NCI-H128 (cell line): Measurements from ENCODE around the gene RNF207.

Source experiments
- DNase-seq: peaks from one replicate; lab custom pipeline; 2025; ENCODE audit not compliant: unreplicated experiment; lab: John Stamatoyannopoulos, UW

The RNF207 gene

GRCh38 chr1:6248161-6248776 lies 42.4 kb downstream of the RNF207 start:
- no peak for DNase-seq

DNA sequence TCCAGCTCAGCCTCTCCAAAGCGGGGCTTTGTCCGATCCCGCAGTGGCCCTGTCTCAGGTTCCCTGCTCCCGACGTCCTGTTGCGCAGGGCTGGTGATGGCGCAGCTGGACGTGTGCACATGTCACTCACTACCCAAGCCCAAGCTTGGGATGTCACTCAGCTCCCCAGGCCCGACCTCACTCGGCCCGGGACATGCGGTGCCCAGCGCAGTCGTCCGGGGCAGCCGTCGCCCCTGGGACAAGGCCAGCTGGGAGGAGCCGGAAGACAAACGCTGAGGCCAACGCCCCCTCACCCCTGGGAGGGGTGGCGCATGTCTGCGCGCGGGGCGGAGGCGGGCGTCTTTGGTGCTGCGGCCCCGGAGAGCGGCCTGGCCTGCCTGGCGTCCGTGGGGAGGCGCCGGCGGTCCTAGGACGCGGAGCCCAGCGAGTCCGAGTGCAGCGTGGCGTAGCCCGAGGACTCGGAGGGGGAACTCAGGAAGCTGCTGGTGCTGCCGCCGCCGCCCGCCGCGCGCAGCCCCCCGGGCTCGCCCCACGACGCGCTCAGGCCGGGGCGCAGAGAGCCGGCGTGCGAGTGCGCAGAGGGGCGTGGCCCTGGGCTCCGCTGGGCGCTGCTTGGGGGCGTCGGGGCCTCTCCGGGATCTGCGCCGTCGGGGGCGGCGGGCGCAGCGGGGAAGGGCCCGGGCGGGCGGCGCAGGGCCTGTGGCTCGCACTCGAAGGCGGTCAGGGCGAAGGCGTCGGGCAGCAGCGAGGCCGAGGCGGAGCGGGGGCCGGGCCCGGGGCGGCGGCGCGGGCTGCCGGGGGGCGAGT lies 43.2 kb downstream of the RNF207 start:
- no peak for DNase-seq

DNA sequence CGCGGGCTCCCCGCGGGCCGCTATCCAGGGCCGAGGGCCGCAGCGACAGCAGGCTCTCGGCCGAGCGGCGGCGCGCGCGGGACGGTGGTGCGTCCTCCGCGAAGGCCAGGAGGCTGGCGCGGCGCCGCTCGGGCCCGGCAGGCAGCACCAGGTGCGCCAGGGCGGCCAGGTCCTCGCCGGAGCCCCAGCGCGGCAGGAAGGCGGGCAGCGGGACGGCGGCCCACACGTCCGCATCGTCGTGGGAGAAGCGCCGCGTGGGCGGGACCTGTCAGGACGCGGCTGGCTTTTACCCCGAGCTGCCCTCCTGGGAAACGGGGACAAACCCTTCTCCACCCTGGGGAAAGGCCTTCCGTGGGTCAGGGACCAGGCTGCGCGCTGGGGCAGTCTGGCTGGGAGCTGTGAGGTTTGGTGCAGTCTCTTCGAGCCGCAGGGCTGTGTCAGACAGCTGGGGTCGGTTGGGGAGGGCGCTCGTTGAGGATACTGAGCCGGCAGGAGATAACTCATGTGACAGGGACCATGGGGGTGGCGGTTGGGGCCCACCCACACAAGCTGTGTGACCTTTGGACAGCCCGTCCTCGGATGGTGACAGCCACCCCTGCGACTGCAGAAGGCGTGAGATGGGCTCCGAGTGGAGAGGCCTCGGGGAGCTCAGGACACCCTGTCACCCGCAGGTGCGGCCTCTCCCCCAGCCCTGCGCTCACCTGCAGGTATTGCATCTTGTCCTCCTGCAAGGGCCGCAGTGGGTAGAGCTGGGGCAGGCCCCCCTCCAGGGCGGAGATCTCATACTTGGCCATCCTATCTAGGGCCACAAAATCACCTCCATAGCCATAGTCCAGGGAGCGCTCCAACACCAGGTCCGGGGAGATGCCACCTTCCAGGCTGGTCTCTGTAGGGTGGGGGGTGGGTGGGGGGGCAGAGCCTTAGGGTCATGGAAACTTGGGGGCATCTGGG lies 44.1 kb downstream of the RNF207 start:
- no peak for DNase-seq

- no peak for DNase-seq
These were observed 45.3 kb downstream of the RNF207 start for GRCh38 chr1:6251233-6251632.

- no peak for DNase-seq
These were observed 45.9 kb downstream of the RNF207 start for GRCh38 chr1:6251681-6252373.

DNA sequence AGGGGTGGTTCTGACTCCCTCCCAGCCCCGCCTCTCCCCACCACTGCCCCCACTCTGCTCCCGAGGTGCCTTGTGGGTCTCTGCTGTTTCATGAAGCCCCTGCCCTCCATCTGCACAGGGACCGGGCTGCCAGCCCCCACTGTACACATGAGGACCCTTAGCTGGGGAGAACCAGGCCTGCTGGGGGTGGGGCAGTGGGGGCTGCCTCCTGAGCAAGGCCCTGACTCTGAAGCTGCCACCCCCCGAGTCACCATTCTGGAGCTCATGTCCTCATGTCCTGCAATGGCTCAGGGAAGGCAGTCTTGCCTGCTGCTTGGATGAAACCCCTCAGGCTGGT lies 46.4 kb downstream of the RNF207 start:
- DNase-seq: no peak

GRCh38 chr1:6253380-6253779 lies 47.5 kb downstream of the RNF207 start:
- no peak for DNase-seq

DNA sequence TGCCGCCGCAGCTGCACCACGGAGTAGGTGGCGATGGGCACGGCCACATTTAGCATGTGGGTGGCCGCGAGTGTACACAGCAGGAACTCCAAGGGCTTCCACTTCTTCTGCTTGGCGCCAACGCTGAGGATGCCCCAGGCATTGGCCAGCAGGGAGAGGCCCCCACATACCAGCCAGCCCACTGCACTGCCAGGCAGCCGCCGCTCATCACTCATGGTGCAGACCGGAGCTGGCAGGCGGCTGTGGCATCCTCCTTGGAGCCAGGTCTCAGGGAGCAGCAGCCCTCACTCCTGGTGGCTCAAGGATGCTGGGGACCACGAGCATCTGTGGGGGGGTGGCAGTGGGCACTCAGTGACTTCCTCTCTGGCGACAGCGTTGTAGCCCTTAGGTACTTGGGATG lies 48.8 kb downstream of the RNF207 start:
- DNase-seq: no peak

DNA sequence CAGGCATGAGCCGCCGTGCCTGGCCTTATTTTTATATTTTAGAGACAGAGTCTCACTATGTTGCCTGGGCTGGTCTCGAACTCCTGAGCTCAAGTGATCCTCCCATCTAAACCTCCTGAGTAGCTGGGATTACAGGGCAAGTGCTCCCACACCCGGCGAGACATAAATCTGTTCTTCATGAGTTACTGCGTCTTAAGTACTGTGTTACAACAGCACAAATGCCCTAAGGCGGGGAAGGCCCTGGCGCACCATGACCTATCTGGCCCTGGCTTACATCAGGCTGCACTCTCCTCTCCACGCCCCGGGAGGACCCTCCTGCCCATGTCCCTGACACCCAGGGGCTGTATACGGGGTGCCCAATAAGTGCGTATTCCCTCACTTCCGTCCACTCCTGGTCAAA lies 50.7 kb downstream of the RNF207 start:
- DNase-seq: no peak

DNA sequence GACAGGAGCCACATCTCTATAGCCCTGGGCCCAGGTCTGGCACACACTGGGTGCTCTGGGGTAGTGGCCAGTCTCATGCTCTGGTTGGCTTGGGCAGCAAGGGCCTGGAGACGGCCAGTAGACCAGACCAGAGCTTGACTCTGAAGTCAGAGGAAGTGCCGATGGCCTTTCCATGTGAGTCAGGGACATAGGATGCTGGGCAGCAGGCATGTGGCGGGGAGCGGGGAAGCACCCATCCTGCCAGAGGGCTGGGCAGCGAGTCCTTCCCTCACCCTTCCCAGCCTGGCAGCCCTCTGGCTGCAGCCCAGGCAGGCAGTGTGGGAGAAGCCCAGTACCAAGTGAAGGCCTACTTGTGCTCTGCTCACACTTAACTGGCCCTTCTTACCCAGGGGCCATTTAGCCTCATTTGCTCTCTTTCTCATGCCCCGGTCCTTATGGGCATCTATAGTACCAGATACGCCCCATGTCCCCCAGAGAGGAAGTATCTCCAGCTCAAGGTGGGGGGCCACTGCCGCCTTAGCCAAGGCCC lies 51.7 kb downstream of the RNF207 start:
- DNase-seq: no peak

DNA sequence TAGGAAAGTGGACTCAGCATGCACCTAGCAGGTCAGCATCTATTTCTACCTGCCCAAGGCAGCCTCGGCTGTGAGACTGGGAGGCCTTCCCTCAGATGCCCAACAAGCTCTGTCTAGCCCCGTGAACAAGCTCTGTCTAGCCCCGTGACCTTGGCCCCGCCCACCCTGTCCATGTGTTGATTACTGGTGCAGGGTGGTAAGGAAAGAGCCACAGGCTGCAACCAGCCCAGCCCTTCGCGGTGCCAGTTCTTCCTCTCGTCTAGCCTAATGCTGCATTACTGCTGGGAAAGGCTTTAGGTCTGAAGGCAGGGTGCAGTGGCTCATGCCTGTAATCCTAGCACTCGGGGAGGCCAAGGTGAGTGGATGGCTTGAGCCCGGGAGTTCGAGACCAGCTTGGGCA lies 52.8 kb downstream of the RNF207 start:
- DNase-seq: no peak

DNA sequence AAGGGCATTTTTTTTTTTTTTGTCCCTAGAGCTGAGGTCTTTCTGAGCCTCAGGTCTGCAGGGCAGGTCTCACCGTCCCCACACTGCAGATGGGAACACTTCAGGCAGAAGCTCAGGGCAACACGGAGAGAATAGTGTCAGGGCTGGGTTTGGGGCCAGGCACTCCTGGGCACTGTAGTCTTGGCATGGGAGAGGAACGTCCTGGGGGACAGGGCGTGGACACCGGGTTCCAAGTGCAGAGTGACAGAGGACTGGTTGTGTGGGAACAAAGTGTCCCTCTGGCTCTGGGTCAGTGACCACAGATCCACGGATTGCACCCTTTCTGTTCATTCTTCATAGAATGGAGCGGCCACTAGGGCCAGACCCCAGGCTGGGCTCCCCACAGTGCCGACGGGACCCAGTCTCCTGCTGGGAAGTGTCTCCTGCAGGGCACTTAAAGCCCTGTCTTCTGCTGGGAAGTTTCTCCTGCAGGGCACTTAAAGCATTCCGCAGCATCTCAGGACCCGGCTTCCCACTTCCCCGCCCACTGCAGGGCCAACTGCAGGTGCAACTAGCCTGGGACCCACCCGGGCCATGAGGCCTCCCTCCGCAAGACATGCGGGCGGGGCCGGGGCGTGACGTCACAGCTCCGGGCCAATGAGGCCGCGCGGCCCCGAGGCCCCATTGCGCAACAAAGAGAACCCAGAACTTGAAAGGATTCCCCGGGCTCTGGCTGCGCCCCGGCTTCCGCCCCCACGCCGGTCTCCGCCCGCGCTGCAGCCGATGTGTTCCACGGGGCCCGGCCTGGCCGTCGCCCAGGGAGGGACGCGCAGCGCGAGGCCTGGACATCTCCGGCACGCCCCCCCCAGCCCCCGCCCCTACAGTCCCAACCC lies 53.8 kb downstream of the RNF207 start:
- no peak for DNase-seq

GRCh38 chr1:6260433-6260934 lies 54.6 kb downstream of the RNF207 start:
- DNase-seq: no peak

GRCh38 chr1:6260961-6261614 lies 55.2 kb downstream of the RNF207 start, which contains the start of gene GPR153:
Gene GPR153, minus strand, starts transcription at chr1:6261098. Its CDS starts 6,193 bp downstream, at chr1:6254905.
- no peak for DNase-seq

- no peak for DNase-seq
These were observed 55.7 kb downstream of the RNF207 start for GRCh38 chr1:6261615-6261995.

DNA sequence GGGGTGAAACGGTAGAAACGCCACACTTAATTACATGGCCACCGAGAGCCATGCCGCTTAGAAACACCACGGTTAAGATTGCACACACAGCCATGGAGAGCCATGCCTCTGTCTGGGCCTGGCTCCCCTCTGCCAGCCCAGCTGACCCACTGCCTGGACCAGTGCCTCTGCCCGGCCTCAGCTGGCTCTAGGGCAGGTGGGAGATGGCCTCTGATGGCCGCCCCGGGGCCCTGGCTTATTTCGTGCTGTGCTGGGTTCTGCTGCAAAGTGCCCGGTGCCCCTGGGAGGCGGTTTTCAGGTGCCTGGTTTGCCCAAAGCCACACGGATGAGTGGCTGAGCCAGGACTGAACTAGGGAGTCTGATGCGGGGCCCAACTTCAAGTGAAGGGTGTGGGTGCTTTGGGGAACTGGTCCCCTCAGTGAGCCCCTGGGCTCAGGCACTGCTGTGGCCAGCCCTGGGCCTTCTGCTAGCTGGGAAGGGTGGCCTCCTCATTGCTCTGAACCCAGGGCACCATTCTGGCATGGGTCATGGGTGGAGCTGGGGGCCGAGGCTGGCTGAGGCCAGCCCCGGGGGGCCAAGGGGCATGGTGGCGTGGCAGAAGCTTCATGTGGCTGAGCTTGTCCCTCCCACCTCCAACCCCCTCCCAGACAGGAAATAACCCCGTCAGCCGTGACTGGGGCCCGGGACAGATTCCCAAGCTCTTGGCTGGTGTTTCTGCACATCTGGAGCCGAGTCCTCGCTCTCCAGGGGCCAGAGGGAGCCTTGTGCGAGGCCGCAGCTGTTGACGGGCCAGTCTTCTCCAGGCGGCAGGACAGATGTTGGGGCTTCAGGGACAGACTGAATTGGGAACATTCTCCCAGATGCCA lies 56.9 kb downstream of the RNF207 start:
- DNase-seq: no peak

- DNase-seq: no peak
These were observed 57.8 kb downstream of the RNF207 start for GRCh38 chr1:6263716-6264115.

DNA sequence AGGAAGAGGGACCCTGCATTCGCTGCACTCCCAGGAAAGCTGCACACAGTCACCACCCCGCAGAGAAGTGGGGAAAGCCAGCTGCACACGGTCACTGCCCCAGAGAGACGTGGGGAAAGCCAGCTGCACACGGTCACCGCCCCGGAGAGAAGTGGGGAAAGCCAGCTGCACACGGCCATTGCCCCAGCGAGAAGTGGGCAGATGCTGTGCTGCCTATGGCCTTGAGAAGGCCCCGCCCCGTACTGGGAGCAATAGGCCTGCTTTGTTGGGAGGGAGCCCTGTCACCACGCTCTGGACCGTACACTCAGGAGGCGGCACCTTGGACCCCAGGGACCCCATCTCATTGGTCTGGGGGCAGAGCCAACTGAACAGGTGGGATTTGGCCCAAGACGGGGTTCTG lies 59.2 kb downstream of the RNF207 start:
- no peak for DNase-seq
